Measurements from ENCODE around the gene NMT1.
"Not testable (repeated sequence)": the region's sequence is repeated elsewhere in the genome, so short reads cannot be mapped to it uniquely, and the experiment has no call there.

NMT1 gene

GRCh38 chr17:45038728-45039634, 22.1 kb upstream of the NMT1 start:
- DNase-seq (ENCODE audit: low spot score) = no peak

GRCh38 chr17:45040459-45040858, 20.7 kb upstream of the NMT1 start:
- peak; percentile 31 for DNase-seq (ENCODE audit: low spot score)

- peak; percentile 7 for DNase-seq (ENCODE audit: low spot score)
Measured at GRCh38 chr17:45042346-45043120, 18.6 kb upstream of the NMT1 start.

- DNase-seq (ENCODE audit: low spot score) = no peak
Measured at GRCh38 chr17:45043813-45044540, 17.1 kb upstream of the NMT1 start.

GRCh38 chr17:45046537-45047125, 14.5 kb upstream of the NMT1 start:
- no peak for DNase-seq (ENCODE audit: low spot score)

GRCh38 chr17:45048795-45049563, 12.1 kb upstream of the NMT1 start:
- no peak for DNase-seq (ENCODE audit: low spot score)

- DNase-seq (ENCODE audit: low spot score) = no peak
Measured at GRCh38 chr17:45050481-45051059, 10.5 kb upstream of the NMT1 start.

- peak; percentile 96 for DNase-seq (ENCODE audit: low spot score)
Measured at GRCh38 chr17:45051060-45051719, 9.9 kb upstream of the NMT1 start, which contains the start of gene DCAKD. DCAKD (minus strand) TSS chr17:45051632; CDS start chr17:45034885, 16,747 bp downstream.

GRCh38 chr17:45051720-45052051, 9.4 kb upstream of the NMT1 start:
- not testable (repeated sequence) for DNase-seq (ENCODE audit: low spot score)

- DNase-seq (ENCODE audit: low spot score) = peak; percentile 45
Measured at GRCh38 chr17:45052052-45052772, 8.9 kb upstream of the NMT1 start.

GRCh38 chr17:45060382-45060796, 728 bp upstream of the NMT1 start:
- no peak for DNase-seq (ENCODE audit: low spot score)

- DNase-seq (ENCODE audit: low spot score) = no peak
Measured at GRCh38 chr17:45061606-45062205, 589 bp downstream of the NMT1 start.

GRCh38 chr17:45063198-45063597, 2.1 kb downstream of the NMT1 start:
- no peak for DNase-seq (ENCODE audit: low spot score)

- no peak for DNase-seq (ENCODE audit: low spot score)
Measured at GRCh38 chr17:45067637-45068036, 6.5 kb downstream of the NMT1 start.

- DNase-seq (ENCODE audit: low spot score) = no peak
Measured at GRCh38 chr17:45070001-45070400, 8.9 kb downstream of the NMT1 start.

GRCh38 chr17:45070809-45071208, 9.7 kb downstream of the NMT1 start:
- no peak for DNase-seq (ENCODE audit: low spot score)

GRCh38 chr17:45073414-45074070, 12.4 kb downstream of the NMT1 start:
- DNase-seq (ENCODE audit: low spot score) = peak; percentile 79

GRCh38 chr17:45077643-45078042, 16.5 kb downstream of the NMT1 start:
- DNase-seq (ENCODE audit: low spot score) = no peak

Data from AG20443 (cell line).